ENCODE data around the gene ENHO. TPM values are rescaled to one million over a fixed set of nuclear protein-coding genes. Genes with fewer than 3 reads are reported as not detected.

The ENHO gene
- total and polyA plus RNA-seq, 2 experiments from 2014 or later = not detected

GRCh38 chr9:34552606-34552981 is 29.8 kb upstream of the ENHO start:
- Histone ChIP-seq H3K9me2 (ENCODE audit: insufficient read depth) (no peaks in the 10 kb centered on the region), H3K4me3 (no peak overlapping the region), H3K79me2 (ENCODE audit: insufficient read depth) (no peaks in the 10 kb centered on the region), H4K20me1 (ENCODE audit: insufficient read depth) (no peaks in the 10 kb centered on the region), H3K4me2 (ENCODE audit: unreplicated experiment) (no peak overlapping the region), H3K27me3 (replicated peaks; ENCODE audit: insufficient read depth) (no peaks in the 10 kb centered on the region), H3K36me3 (ENCODE audit: low read depth) (no peaks in the 10 kb centered on the region), H2AFZ (no peak overlapping the region), H3K4me1 (ENCODE audit: insufficient read depth) (no peaks in the 10 kb centered on the region), H3F3A (ENCODE audit: insufficient read depth) (no peaks in the 10 kb centered on the region), H3K9me3 (ENCODE audit: low read depth) (no peaks in the 10 kb centered on the region), H3K9ac (no peak overlapping the region), H3K27ac (no peak overlapping the region)
- WGBS, 2 experiments (ENCODE audit: low coverage in 1 of 2, low lambda C conversion rate in 2 of 2, missing lambda C conversion rate in 2 of 2) = 81 to 85% methylated on average over 11 to 13 of the region's 13 CpGs
- TF ChIP-seq EZH2phosphoT487 (IDR thresholded peaks at IDR 0.05; ENCODE audit: insufficient read depth, low read depth) = no peak
- TF ChIP-seq EZH2 (IDR thresholded peaks at IDR 0.05; ENCODE audit: insufficient read depth, poor library complexity, severe bottlenecking) = no peak
- in situ Hi-C loops (cut with MboI) = loop anchor here (5.0 kb wide), 1 partner anchor 40 kb away; no protein-coding TSS in a partner anchor
- DNase-seq = no peak

- H3K4me2 ChIP-seq (ENCODE audit: unreplicated experiment) = no peak overlapping the region
- no peaks in the 10 kb centered on the region for H3K79me2 ChIP-seq (ENCODE audit: insufficient read depth)
- no peaks in the 10 kb centered on the region for H3K4me1 ChIP-seq (ENCODE audit: insufficient read depth)
- in situ Hi-C loops (cut with MboI) = loop anchor here (5.0 kb wide), 1 partner anchor 40 kb away; no protein-coding TSS in a partner anchor
- H4K20me1 ChIP-seq (ENCODE audit: insufficient read depth) = no peaks in the 10 kb centered on the region
- no peaks in the 10 kb centered on the region for H3K36me3 ChIP-seq (ENCODE audit: low read depth)
- H3K27ac ChIP-seq = no peak overlapping the region
- no peak for DNase-seq
- WGBS, 2 experiments (ENCODE audit: low coverage in 1 of 2, low lambda C conversion rate in 2 of 2, missing lambda C conversion rate in 2 of 2) = 70 to 71% methylated on average over 14 to 20 of the region's 20 CpGs
- H3F3A ChIP-seq (ENCODE audit: insufficient read depth) = no peaks in the 10 kb centered on the region
- no peak overlapping the region for H3K4me3 ChIP-seq
- TF ChIP-seq EZH2 (IDR thresholded peaks at IDR 0.05; ENCODE audit: insufficient read depth, poor library complexity, severe bottlenecking) = no peak
- TF ChIP-seq EZH2phosphoT487 (IDR thresholded peaks at IDR 0.05; ENCODE audit: insufficient read depth, low read depth) = no peak
- H2AFZ ChIP-seq = no peak overlapping the region
- no peak overlapping the region for H3K9ac ChIP-seq
- no peaks in the 10 kb centered on the region for H3K9me3 ChIP-seq (ENCODE audit: low read depth)
- no peaks in the 10 kb centered on the region for H3K9me2 ChIP-seq (ENCODE audit: insufficient read depth)
- no peaks in the 10 kb centered on the region for H3K27me3 ChIP-seq (replicated peaks; ENCODE audit: insufficient read depth)
Measured at GRCh38 chr9:34551751-34552605, 29.2 kb upstream of the ENHO start.

- Histone ChIP-seq H3K9me3 (ENCODE audit: low read depth) (no peaks in the 10 kb centered on the region), H3K4me2 (ENCODE audit: unreplicated experiment) (no peak overlapping the region), H3K27ac (no peak overlapping the region), H3K9me2 (ENCODE audit: insufficient read depth) (no peaks in the 10 kb centered on the region), H3K4me1 (ENCODE audit: insufficient read depth) (no peaks in the 10 kb centered on the region), H3K4me3 (no peak overlapping the region), H3K79me2 (ENCODE audit: insufficient read depth) (no peaks in the 10 kb centered on the region), H3F3A (ENCODE audit: insufficient read depth) (no peaks in the 10 kb centered on the region), H3K27me3 (replicated peaks; ENCODE audit: insufficient read depth) (no peaks in the 10 kb centered on the region), H4K20me1 (ENCODE audit: insufficient read depth) (no peaks in the 10 kb centered on the region), H3K9ac (no peak overlapping the region), H3K36me3 (ENCODE audit: low read depth) (no peaks in the 10 kb centered on the region), H2AFZ (no peak overlapping the region)
- WGBS, 2 experiments (ENCODE audit: low coverage in 1 of 2, low lambda C conversion rate in 2 of 2, missing lambda C conversion rate in 2 of 2) = 47 to 57% methylated on average over 5 of the region's 5 CpGs
- DNase-seq = no peak
- in situ Hi-C loops (cut with MboI) = loop anchor here (5.0 kb wide), 1 partner anchor 42 kb away; no protein-coding TSS in a partner anchor
- TF ChIP-seq EZH2 (IDR thresholded peaks at IDR 0.05; ENCODE audit: insufficient read depth, poor library complexity, severe bottlenecking) (no peak), EZH2phosphoT487 (IDR thresholded peaks at IDR 0.05; ENCODE audit: insufficient read depth, low read depth) (no peak)
Measured at GRCh38 chr9:34550681-34551270, 28.0 kb upstream of the ENHO start.

GRCh38 chr9:34550016-34550680 is 27.4 kb upstream of the ENHO start:
- Histone ChIP-seq H3K4me3 (no peak overlapping the region), H3K27ac (no peak overlapping the region), H3K36me3 (ENCODE audit: low read depth) (no peaks in the 10 kb centered on the region), H3K4me2 (ENCODE audit: unreplicated experiment) (no peak overlapping the region), H3K9ac (no peak overlapping the region), H3K27me3 (replicated peaks; ENCODE audit: insufficient read depth) (no peaks in the 10 kb centered on the region; the same call in 1 of the 2 replicates), H2AFZ (no peak overlapping the region), H3K9me3 (ENCODE audit: low read depth) (no peaks in the 10 kb centered on the region), H3K4me1 (ENCODE audit: insufficient read depth) (no peaks in the 10 kb centered on the region), H3K79me2 (ENCODE audit: insufficient read depth) (no peaks in the 10 kb centered on the region), H3K9me2 (ENCODE audit: insufficient read depth) (no peaks in the 10 kb centered on the region), H4K20me1 (ENCODE audit: insufficient read depth) (no peaks in the 10 kb centered on the region), H3F3A (ENCODE audit: insufficient read depth) (no peaks in the 10 kb centered on the region)
- WGBS, 2 experiments (ENCODE audit: low coverage in 1 of 2, low lambda C conversion rate in 2 of 2, missing lambda C conversion rate in 2 of 2) = 77 to 78% methylated on average over 10 to 12 of the region's 12 CpGs
- DNase-seq = no peak
- TF ChIP-seq EZH2phosphoT487 (IDR thresholded peaks at IDR 0.05; ENCODE audit: insufficient read depth, low read depth) (no peak), EZH2 (IDR thresholded peaks at IDR 0.05; ENCODE audit: insufficient read depth, poor library complexity, severe bottlenecking) (no peak)
- in situ Hi-C loops (cut with MboI) = loop anchor here (5.0 kb wide), 1 partner anchor 42 kb away; no protein-coding TSS in a partner anchor

Data from GM23248 (cell line).